ENCODE data around the gene EIF5.
"Not testable (repeated sequence)": the region's sequence is repeated elsewhere in the genome, so short reads cannot be mapped to it uniquely, and the experiment has no call there.

The EIF5 gene

DNA sequence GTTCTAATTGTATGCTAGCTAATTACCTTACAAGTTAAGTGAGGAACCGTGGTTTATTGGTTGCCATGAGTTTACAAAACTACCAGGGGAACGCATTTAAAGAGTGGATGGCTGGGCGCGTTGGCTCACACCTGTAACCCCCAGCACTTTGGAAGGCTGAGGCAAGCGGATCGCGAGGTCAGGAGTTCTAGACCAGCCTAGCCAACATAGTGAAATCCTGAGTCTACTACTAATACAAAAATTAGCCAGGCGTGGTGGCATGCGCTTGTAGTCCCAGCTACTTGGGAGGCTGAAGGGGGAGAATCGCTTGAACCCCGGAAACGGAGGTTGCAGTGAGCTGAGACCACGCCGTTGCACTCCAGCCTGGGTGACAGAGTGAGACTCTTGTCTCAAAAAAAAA is 2.2 kb downstream of the EIF5 start:
- no peak for DNase-seq (ENCODE audit: low spot score)

DNA sequence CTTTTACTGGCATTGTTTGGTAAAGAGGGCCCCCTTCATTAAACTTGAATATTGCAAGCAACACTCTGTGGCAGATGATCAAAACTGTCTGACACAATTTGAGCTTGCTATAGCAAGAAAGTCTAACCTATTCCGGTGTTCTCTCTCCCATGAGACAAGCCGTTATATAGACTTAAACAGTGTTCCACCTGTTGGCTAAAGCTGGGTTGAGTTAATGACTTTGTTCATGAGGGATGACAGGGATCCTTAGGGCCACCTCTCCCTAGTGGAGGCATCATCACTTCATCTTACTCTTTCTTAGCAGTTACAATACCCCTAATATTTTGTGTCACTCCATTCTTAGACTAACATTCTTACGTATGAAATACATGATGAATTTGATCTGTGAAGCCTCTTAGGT is 3.8 kb downstream of the EIF5 start:
- no peak for DNase-seq (ENCODE audit: low spot score)

DNA sequence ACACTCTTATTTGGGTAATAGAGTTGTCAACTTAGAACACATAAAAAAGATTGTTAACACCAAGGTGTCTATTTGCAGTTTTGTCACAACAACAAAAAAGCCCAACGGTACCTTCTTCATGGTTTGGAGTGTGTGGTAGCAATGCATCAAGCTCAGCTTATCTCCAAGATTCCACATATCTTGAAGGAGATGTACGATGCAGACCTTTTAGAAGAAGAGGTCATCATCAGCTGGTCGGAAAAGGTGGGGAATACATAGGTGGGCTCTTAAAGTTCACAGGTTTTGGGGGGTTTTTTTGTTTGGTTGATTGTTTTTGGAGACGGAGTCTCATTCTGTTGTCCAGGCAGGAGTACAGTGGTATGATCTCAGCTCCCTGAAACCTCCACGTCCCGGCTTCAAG is 5.5 kb downstream of the EIF5 start:
- DNase-seq (ENCODE audit: low spot score), result no peak

DNA sequence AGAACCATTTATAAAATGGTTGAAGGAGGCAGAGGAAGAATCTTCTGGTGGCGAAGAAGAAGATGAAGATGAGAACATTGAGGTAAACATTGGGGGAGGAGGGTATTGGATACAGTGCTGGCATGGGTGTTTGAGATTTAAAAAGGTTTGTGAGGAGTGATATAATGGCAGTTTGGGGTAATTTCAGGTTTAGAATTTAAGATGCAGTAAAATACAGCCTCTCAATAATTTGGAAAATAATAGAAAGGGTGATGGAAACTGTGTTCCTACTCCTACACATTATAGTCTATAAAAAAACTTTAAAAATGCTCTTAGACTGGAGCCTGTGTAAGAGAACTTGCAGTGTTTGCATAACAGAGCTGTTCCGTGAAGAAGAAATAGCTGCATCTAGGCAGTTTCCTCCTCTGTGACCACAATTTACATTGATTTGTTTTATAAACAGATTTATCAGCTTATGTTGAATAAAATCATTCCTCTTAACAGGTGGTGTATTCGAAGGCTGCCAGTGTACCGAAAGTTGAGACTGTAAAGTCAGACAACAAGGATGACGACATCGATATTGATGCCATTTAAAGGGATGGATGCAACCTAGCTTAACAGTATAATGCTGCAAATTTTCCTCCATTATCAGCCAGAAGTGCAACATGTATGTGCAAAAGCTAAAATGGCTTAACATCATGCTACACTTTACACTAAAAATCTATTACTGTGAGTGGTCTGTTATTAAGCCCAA is 6.6 kb downstream of the EIF5 start:
- DNase-seq (ENCODE audit: low spot score), result no peak

DNA sequence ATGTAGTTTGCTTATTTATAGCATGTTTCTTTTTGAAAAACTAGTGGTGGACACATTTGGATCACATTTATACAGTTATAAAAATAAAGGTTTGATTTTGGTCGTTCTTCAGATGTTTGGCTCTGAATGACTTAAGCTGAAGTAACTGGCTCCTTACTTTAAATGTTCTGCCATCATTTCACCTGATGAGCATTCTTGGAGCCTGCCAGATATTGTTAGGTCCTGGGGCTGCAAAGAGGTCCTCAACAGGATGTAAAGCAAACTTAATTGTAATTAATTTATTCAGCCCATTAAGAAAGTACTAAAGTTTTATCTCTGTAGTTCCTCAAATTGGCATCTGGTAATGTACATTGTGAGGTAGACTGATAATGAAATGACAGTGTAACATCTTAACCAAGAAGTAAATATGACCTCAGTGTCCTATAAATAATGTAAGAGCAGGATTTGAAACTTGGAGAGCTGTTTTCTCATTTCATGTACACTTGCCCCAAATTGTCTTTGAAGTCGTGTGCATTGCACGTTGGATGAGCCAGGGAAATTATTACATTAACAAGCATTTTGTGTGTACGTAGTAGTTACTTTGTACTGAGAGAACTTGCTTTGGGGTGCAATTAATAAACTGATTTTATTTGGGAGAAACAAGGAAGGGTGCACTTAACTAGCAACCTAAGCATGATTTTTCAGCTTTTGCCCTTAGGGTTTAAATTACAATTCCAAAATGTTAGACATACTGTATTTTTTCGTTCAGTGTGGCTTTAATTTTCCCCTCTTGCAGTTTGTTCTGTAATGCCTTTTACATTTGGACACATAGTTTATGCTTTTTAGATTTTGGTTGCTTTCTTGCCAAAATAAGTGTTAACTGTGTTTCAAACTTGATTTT is 7.5 kb downstream of the EIF5 start:
- DNase-seq (ENCODE audit: low spot score), result no peak

DNA sequence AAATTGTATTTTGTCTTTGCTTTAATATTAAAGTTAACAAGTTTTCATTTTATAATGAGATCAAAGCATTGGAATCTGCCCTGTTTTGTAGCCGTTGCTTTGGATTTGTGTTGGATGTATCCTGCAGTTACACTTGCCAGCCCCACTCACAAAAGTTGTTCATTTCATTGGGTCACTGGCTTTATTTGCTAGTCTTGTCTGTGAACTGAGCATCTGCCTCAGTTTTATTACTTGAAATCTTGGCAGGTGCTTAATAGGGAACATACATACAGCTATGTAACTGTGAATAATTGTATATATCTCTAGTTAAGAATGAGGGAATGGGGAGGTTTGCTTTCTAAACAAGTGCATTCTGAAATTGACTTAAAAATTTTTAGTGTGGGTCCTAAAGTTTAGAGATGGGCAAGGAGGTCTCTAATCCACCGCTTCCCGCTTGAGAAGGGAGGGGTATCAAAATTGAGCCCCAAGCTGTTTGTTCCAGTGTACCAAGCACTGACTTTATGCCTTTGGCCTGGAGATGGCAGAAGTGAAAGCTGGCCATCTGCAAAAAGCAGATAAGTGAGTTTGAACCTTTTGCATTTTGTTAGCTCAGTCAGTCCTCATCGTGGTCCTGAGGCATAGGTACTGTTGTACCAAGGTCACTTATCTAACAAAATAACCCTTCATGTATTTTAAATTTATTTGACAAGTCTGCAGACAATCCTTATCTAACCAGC is 9.3 kb downstream of the EIF5 start:
- DNase-seq (ENCODE audit: low spot score), result no peak

DNA sequence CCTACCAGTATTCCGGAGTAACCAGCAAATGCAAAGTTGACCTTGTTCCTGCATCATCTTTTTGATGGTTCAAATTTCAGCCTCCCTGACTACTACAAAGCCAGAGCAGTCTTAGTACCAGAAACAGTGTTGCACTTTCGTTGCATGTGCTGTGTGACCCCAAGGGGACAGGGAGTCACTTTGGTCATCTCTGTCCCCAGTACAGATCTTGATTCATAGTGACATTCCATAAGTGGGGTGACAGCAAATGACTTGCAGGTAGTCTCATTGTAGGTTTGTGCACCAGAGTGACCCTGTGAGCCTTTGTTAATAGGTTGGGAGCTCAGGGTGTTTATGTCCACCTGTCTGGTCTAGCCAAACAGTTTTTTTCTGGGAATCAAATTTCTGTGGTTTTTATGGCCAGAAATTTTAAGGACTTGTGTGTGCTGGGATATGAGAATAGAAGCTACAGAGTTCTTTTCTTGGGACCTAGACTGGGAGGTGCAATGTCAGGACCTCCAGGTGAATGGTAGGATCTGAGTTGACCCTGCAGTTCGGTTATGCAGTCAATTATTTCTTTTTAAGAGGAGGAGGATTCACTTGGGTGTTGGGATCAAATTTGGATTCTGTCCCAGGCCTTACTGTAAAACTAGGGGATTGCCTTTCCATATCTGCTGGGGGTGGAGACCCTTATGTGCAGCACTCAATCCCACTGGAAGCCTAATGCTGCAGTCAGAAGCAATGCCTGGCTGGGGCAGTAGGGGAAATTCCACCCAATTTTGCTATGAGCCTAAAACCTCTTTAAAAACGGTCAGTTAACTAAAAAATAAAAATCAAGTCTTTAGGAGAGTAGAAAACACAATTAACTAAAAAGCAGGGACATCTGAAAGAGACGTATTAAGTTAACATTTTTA is 10.1 kb downstream of the EIF5 start:
- no peak for DNase-seq (ENCODE audit: low spot score)

DNA sequence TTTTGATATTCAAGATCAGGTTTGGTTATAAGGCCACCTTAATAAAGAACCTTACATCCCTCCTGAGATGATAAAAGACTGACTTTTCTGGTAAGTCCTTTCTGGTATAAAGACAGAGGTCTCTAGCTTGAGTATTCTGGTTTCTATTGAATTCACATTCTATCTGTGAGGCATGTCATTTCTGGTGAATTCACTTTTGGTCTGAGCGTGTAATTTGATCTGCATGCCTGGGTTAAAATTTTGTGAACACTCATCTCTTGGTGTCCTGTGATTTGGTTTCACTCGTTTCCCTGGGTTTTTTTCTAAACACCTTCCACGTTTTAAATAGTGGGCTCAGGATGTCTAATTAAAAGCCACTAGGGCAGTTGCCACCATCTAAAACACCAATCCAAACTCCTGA is 12.2 kb downstream of the EIF5 start:
- DNase-seq (ENCODE audit: low spot score), result no peak

DNA sequence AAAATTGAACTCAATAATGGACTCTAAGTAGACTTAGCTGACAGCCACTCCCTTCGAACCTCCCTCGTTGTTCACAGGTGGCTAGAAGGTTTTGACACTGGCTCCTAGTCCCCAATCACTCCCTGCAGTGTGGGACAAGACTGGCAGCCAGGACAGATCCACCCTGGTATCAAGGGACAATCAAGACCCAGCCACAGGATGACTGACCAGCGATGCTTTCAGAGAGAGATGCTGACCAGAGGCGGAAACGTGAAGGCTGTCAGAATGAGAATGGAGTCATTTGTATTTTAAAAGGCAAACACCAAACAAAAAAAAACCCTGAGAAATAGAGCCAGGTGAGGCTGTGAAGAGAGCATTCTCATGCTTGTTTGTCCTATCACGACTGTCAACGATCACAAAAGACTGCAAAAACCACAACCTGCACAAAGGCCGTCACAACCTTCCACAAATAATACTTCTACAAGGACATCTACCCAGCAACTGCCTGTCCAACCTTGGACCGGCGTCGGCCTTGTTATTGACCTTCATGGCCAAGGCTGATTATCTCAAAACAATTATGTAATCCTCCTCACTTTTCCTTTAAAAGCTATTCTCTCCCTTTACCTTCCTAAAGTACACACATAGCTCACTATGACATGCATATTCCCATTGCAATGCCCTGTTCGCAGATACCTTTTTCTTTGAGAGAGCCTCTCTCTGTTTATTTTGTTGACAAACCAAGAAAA is 13.2 kb downstream of the EIF5 start:
- DNase-seq (ENCODE audit: low spot score), result no peak

DNA sequence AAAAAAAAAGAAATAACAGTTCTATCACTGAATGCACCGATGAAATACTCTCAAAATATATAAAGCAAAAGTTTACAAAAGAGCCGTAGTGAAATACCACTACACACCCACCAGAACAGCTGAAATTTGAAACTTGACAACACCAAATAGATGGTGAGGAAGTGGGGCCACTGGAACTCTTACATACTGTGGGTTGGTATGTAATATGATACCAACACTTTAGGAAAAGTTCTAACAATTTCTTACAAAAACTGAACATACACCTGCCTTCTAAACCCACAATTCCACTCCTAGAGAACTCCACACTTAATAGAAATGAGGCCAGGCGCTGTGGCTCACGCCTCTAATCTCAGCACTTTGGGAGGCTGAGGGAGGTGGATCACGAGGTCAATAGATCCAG is 14.1 kb downstream of the EIF5 start:
- DNase-seq (ENCODE audit: low spot score), result no peak

DNA sequence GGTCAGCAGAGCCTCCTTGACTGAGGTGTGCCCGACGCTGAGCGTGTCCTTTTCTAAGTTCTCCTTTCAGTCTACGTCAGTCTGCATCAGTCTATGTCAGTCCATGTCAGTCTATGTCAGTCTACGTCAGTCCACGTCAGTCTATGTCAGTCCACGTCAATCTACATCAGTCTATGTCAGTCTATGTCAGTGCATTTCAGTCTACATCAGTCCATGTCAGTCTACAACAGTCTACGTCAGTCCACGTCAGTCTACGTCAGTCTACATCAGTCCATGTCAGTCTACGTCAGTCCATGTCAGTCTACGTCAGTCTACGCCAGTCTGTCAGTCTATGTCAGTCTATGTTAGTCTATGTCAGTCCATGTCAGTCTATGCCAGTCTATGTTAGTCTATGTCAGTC is 15.9 kb downstream of the EIF5 start:
- DNase-seq (ENCODE audit: low spot score), result no peak

DNA sequence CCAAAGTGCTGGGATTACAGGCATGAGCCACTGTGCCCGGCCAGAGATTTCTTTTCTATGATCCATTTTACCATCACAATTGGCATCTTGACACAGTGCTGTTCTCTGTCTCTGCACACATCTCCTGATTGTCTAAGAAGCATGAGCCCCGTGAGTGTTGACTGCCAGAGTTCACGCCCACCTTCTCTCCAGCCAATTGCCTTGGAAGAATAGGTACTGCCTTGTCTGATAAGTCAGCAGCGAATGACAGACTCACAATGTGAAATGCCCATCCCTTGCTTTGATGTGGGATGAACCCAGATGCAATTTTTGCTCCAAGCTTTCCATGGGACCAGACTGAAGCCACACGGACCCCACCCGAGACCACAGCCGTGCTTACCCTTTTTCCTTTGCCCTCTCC is 19.3 kb downstream of the EIF5 start:
- no peak for DNase-seq (ENCODE audit: low spot score)

DNA sequence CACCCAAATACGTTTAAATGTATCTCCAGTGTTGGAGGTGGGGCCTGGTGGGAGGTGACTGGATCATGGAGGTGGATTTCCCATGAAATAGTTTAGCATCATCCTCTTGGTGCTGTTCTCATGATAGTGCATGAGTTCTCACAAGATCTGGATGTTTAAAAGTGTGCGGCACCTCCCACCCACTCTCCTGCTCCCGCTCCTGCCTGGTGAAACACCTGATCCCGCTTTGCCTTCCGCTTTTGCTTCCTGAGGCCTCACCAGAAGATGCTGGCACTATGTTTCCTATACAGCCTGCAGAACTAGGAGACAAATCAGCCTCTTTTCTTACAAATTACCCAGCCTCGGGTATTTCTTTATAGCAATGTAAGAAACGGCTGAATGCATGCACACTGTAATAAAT is 20.1 kb downstream of the EIF5 start:
- DNase-seq (ENCODE audit: low spot score), result no peak

DNA sequence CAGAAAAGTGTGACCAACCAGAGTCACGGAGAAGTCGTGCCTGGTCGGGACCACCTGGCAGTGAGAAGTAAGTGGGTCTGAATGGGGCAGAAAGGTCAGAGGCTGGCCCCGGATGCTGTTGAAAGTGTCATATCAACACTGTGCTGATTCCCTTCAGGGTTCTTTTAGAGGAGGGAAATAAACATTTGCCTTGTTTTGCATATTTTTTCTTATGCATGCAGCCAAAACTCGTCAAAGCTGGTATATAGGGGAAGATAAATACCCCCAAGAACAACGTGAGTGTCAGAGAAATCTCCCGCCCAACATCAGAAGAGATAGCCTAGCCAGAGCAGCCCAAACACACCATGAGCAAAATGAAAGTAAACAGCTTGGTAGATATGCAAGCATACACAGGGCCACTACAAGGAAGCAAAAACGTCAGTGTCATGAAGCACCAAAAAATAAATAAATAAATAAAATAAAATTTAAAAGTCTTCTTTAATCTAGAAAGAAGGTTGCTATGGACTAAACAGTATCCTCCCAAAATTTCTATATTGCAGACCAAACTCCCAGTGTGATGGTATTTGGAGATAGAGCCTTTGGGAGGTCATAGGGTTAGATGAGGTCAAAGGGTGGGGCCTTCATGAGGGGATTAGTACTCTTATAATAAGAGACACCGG is 22.1 kb downstream of the EIF5 start:
- DNase-seq (ENCODE audit: low spot score), result no peak

DNA sequence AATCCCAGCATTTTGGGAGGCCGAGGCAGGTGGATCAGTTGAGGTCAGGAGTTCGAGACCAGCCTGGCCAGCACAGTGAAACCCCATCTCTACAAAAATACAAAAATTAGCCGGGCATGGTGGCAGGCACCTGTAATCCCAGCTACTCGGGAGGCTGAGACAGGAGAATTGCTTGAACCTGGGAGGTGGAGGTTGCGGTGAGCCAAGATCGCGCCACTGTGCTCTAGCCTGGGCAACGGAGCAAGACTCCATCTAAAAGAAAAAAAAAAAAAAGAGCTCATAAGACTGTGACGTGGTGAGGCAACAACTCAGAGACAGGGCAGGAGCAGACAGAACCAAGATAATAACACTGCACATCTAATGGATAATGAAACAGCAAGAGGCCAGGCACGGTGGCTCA is 23.5 kb downstream of the EIF5 start:
- DNase-seq (ENCODE audit: low spot score), result not testable (repeated sequence)

DNA sequence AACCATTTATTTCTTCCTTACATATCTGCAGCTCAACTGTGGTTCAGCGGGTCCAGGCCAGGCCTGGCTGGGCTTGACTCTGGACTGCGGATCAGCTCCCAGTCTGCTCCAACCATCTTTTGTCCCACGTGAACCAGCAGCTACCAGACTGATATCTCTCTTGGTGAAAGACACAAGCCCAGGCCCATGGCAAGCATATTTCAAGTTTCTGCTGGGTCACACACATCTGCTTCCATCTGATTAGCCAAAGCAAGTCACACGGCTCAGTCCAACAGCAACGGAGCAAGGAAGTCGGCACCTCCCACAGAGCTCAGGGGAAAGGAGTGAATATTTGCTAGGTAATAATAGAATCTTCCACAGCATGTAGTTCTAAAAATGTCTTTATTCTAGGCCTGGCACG is 26.5 kb downstream of the EIF5 start:
- DNase-seq (ENCODE audit: low spot score), result no peak

DNA sequence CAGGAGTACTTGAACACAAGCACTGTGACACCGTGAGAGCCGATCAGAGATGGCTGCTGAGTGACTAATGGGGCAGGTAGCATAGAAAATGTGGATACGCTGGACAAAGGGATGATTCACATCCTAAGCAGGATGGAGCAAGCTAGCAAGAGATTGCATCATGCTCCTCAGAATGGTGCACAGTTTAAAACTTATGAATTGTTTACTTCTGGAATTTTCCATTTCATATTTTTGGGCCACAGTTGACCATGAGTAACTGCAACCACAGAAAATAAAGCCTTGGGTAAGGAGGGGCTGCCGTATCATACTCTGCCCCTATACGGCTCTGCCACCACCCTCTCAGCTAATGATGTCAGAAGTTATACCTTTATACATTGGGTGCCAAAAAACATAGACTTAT is 27.8 kb downstream of the EIF5 start:
- DNase-seq (ENCODE audit: low spot score), result no peak

DNA sequence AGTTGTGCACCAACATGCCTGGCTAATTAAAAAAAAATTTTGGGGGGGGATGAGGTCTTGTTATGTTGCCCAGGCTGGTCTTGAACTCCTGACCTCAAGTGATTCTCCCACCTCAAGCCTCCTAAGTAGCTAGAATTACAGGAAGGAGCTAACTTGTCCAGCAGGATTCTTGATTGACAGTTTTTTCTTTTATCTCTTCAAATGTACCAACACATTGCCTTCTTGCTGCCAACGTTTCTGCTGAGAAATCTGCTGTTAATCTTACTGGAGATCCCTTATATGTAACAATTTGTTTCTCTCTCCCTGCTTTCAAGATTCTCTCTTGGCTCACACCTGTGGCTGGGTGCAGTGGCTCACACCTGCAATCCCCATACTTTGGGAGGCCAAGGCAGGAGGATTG is 28.7 kb downstream of the EIF5 start:
- no peak for DNase-seq (ENCODE audit: low spot score)

DNA sequence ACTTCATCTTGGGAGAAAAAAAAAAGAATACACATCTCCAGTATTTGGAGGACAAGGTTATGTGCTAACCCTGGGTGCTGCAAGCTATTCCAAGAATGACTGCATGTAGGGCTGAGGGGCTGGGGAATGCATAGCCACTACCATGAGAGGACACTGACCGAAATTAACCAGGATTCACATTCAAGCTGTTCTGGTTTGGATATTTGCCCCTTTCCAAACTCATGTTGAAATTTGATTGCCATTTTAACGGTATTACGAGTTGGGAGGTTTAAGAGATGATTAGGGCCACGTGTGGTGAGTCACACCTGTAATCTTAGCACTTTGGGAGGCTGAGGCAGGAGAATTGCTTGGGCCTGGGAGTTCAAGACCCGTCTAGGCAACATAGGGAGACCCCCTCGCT is 32.7 kb downstream of the EIF5 start:
- no peak for DNase-seq (ENCODE audit: low spot score)

DNA sequence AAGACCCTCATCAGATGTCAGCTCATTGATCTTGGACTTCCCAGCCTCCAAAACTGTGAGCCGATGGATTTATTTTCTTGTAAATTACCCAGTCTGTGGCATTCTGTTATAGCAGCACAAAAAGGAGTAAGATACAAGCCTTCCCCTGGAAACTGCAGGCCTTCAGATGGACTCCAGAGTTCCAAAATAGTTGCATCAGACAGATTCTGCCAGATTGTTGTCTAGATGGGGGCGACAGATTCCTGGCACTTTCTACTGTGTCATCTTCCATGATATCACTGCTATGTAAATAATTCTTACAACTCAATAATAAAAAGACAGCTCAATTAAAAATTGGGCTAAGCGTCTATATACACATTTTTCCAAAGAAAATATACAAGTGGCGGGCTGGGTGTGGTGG is 34.0 kb downstream of the EIF5 start:
- DNase-seq (ENCODE audit: low spot score), result no peak

DNA sequence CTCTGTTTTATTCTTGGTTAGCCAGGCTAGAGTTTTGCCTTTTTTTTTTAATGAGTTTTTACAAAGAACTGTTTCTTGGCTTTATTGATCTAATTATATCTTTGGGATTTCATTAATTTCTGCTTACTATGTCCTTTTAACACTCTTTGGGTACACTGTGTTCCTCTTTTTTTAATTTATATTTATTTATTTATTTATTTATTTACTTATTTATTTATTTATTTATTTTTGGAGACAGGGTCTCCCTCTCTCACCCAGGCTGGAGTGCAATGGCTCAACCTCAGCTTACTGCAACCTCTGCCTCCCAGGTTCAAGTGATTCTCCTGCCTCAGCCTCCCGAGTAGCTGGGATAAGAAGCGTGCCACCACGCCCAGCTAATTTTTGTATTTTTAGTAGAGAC is 36.0 kb downstream of the EIF5 start:
- DNase-seq (ENCODE audit: low spot score), result no peak
